Loucy (cell line): ENCODE data around the gene SDR39U1.

ENCODE experiments used
- H2AFZ ChIP-seq: fragments of 200-600 bp; sonication (generic); 2 replicates; pipeline ENCODE4 v1.6.0; 2016; ENCODE audit warnings: antibody characterized with exemption, mild to moderate bottlenecking, low read length, moderate library complexity
- H3F3A ChIP-seq: fragments of 200-600 bp; 2 replicates; pipeline ENCODE4 v1.6.0; 2016; ENCODE audit warnings: antibody characterized with exemption, low read depth, mild to moderate bottlenecking
- H3K27me3 ChIP-seq: fragments of 200-600 bp; sonication (generic); 2 replicates; pipeline ENCODE4 v1.6.1; 2014; ENCODE audit warnings: low read length, mild to moderate bottlenecking; ENCODE audit not compliant: insufficient read depth, poor library complexity, severe bottlenecking
- H3K36me3 ChIP-seq: fragments of 200-600 bp; sonication (generic); 2 replicates; pipeline ENCODE4 v1.6.1; 2016; ENCODE audit warnings: low read length; ENCODE audit not compliant: insufficient read depth
- H3K4me1 ChIP-seq: fragments of 200-600 bp; sonication (generic); 2 replicates; pipeline ENCODE4 v1.5.1; 2014; ENCODE audit warnings: low read length, mild to moderate bottlenecking; ENCODE audit not compliant: insufficient read depth, poor library complexity, severe bottlenecking
- H3K4me2 ChIP-seq: fragments of 200-600 bp; sonication (generic); 2 replicates; pipeline ENCODE4 v1.6.0; 2014; ENCODE audit warnings: antibody characterized with exemption, low read length, low read depth, mild to moderate bottlenecking; ENCODE audit not compliant: poor library complexity, severe bottlenecking
- H3K4me3 ChIP-seq: fragments of 200-600 bp; sonication (generic); 2 replicates; pipeline ENCODE4 v1.5.1; 2014; ENCODE audit warnings: low read length, mild to moderate bottlenecking, mixed read lengths; ENCODE audit not compliant: poor library complexity, severe bottlenecking
- H3K79me2 ChIP-seq: fragments of 200-600 bp; sonication (generic); 2 replicates; pipeline ENCODE4 v1.6.1; 2014; ENCODE audit warnings: low read length; ENCODE audit not compliant: insufficient read depth
- H3K9ac ChIP-seq: fragments of 200-600 bp; sonication (generic); 2 replicates; pipeline ENCODE4 v1.6.0; 2014; ENCODE audit warnings: mild to moderate bottlenecking, low read depth, low read length, moderate library complexity; ENCODE audit not compliant: poor library complexity, severe bottlenecking
- H3K9me2 ChIP-seq: fragments of 200-600 bp; sonication (generic); replicated peaks from 2 replicates; pipeline ENCODE4 v1.6.1; 2016; ENCODE audit warnings: low read depth, low read length, mixed read lengths
- H3K9me3 ChIP-seq: fragments of 200-600 bp; sonication (generic); 2 replicates; pipeline ENCODE4 v1.6.1; 2014; ENCODE audit warnings: mild to moderate bottlenecking, antibody characterized with exemption, low read length, low read depth; ENCODE audit not compliant: insufficient read depth
- H4K20me1 ChIP-seq: fragments of 200-600 bp; sonication (generic); 2 replicates; pipeline ENCODE4 v1.6.0; 2014; ENCODE audit warnings: antibody characterized with exemption, low read length, mild to moderate bottlenecking; ENCODE audit not compliant: insufficient read depth, poor library complexity, severe bottlenecking
- EZH2phosphoT487 ChIP-seq: fragments of 200-600 bp; IDR thresholded peaks from 2 replicates; pipeline ENCODE4 v1.6.1; 2018; ENCODE audit warnings: antibody characterized with exemption, mild to moderate bottlenecking, moderate library complexity, borderline replicate concordance
- TF ChIP-seq, protein P1 (sequence below): fragments of 200-600 bp; sonication (generic); conservative IDR thresholded peaks from 2 replicates; pipeline ENCODE4 v1.5.1; 2014; ENCODE audit warnings: mild to moderate bottlenecking, antibody characterized with exemption, low read length

The SDR39U1 gene

DNA sequence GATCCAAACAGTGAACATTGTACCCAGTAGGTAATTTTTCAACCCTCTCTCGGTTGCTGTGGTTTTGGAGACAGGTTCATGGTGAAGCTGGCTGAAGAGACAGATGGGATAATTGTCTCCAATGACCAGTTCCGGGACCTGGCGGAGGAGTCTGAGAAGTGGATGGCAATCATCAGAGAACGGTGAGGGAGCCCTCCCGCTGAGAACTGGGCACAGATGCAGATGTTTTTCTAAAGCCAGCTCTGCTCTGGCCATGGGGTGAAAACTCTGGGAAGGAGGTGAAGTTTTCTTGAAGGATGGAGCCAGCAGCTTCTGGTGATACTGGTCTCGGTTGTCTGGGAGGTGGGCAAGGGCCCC lies 6.6 kb downstream of the SDR39U1 start:
- no peaks in the 10 kb centered on the region for H3K27me3 ChIP-seq
- peak overlapping the region; percentile 80 for H3K4me2 ChIP-seq
- no peak overlapping the region for H2AFZ ChIP-seq
- no peaks in the 10 kb centered on the region for H3K9me3 ChIP-seq
- peaks cover 47% of the 10 kb centered on the region for H3K79me2 ChIP-seq
- H3K36me3 ChIP-seq: peaks cover 14% of the 10 kb centered on the region; the same call in 1 of the 2 replicates
- TF ChIP-seq, protein P1, sequence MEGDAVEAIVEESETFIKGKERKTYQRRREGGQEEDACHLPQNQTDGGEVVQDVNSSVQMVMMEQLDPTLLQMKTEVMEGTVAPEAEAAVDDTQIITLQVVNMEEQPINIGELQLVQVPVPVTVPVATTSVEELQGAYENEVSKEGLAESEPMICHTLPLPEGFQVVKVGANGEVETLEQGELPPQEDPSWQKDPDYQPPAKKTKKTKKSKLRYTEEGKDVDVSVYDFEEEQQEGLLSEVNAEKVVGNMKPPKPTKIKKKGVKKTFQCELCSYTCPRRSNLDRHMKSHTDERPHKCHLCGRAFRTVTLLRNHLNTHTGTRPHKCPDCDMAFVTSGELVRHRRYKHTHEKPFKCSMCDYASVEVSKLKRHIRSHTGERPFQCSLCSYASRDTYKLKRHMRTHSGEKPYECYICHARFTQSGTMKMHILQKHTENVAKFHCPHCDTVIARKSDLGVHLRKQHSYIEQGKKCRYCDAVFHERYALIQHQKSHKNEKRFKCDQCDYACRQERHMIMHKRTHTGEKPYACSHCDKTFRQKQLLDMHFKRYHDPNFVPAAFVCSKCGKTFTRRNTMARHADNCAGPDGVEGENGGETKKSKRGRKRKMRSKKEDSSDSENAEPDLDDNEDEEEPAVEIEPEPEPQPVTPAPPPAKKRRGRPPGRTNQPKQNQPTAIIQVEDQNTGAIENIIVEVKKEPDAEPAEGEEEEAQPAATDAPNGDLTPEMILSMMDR: no peak
- TF ChIP-seq EZH2phosphoT487: no peak
- peak overlapping the region; percentile 69 for H3K4me3 ChIP-seq
- peaks cover 67% of the 10 kb centered on the region for H3K4me1 ChIP-seq
- H4K20me1 ChIP-seq: peaks cover 18% of the 10 kb centered on the region
- H3K9me2 ChIP-seq: no peaks in the 10 kb centered on the region
- 0 out of 2 replicates have a peak, but pooled peaks cover 5% of the 10 kb centered on the region for H3F3A ChIP-seq
- peak overlapping the region; percentile 81 for H3K9ac ChIP-seq

DNA sequence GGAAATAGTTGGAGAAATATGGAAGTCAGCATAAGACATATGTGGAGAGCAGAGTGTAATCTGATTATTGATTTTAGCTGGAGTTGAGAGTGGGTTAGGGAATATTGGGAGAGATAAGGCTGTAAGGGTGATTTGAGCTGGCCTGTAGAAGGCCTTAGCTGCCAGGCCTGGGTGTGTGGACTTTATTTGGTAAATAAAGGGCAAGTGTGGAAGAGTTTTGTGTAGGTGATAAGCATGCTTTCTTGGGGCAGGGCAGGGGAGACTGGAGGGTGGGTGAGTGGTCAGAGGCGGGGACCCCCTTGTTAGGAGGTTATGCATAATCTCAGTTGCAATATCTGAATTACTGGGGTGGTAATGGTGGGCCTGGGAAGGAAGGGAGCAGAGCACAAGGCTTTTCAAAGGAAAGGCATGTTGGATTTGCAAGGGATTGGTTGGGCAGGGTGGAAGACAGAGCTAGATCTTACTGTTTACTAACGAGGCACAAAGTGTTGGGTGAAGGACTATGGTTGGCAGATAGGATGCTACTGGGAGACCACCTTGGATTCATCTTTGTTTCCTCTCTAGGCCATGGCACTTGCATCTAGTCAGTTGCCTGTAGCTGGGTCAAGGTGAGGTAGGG lies 7.3 kb downstream of the SDR39U1 start:
- H3K4me1 ChIP-seq: peaks cover 65% of the 10 kb centered on the region
- H3K9ac ChIP-seq: peak overlapping the region; percentile 81
- H3K9me3 ChIP-seq: no peaks in the 10 kb centered on the region
- H4K20me1 ChIP-seq: peaks cover 25% of the 10 kb centered on the region
- H3K79me2 ChIP-seq: peaks cover 47% of the 10 kb centered on the region
- TF ChIP-seq, protein P1: no peak
- no peak for TF ChIP-seq EZH2phosphoT487
- H2AFZ ChIP-seq: no peak overlapping the region
- H3K4me3 ChIP-seq: no peak overlapping the region
- H3K27me3 ChIP-seq: no peaks in the 10 kb centered on the region
- 0 out of 2 replicates have a peak, but pooled peaks cover 5% of the 10 kb centered on the region for H3F3A ChIP-seq
- H3K36me3 ChIP-seq: peaks cover 14% of the 10 kb centered on the region; the same call in 1 of the 2 replicates
- no peaks in the 10 kb centered on the region for H3K9me2 ChIP-seq
- H3K4me2 ChIP-seq: peak overlapping the region; percentile 80

DNA sequence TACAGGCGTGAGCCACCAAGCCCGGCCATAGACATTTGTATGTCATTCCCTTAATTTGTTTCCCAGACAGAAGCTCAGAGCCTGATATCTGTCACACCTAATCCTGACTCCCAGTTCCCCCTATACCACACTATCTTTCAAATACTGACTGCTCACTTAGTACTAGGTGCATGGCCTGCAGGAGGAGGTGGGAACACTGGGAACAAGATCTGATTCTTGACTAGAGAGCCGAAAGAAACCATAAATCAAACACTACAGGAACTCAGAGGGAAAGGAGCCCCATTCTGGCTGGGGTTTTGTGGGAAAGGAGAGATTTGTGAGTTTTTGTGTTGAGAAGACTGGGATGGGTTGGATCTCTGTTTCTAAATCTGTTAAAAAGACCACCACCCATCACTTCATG lies 7.9 kb downstream of the SDR39U1 start:
- Histone ChIP-seq H3K27me3 (no peaks in the 10 kb centered on the region), H3K36me3 (peaks cover 14% of the 10 kb centered on the region; the same call in 1 of the 2 replicates), H3F3A (0 out of 2 replicates have a peak, but pooled peaks cover 5% of the 10 kb centered on the region), H3K79me2 (peaks cover 43% of the 10 kb centered on the region), H4K20me1 (peaks cover 27% of the 10 kb centered on the region), H3K9ac (no peak overlapping the region), H3K9me3 (no peaks in the 10 kb centered on the region), H3K9me2 (no peaks in the 10 kb centered on the region), H3K4me2 (no peak overlapping the region), H3K4me1 (peaks cover 62% of the 10 kb centered on the region), H3K4me3 (no peak overlapping the region), H2AFZ (no peak overlapping the region)
- TF ChIP-seq, protein P1: no peak
- TF ChIP-seq EZH2phosphoT487: no peak
